ENCODE results near the gene BMP10. TPM values are rescaled to one million over a fixed set of nuclear protein-coding genes. Genes with fewer than 3 reads are reported as not detected.

BMP10 gene
- total RNA-seq, 1 experiment from 2014 or later = not detected

GRCh38 chr2:68850524-68850923 is 20.7 kb downstream of the BMP10 start (continued):
- no peak for TF ChIP-seq REST (IDR thresholded peaks at IDR 0.05; ENCODE audit: low read depth)

GRCh38 chr2:68849579-68850030 is 21.6 kb downstream of the BMP10 start:
- ChIA-PET RAD21 (ENCODE audit: low non-redundant PET in 1 of 2, low total read pairs in 2 of 2, uncharacterized antibody in 2 of 2, unreplicated experiment in 2 of 2) (no interaction called here), POLR2A (no interaction called here), CTCF (interaction anchor here (1.0 to 1.3 kb wide), 2 partner anchors 10 to 14 kb away, joined by 3 to 5 read pairs; no protein-coding TSS in a partner anchor)
- no peak overlapping the region for H3K9ac ChIP-seq (ENCODE audit: low read length)
- peaks cover 19% of the 10 kb centered on the region for H3K27me3 ChIP-seq (ENCODE audit: insufficient read depth, low read length)
- ATAC-seq (no peak), DNase-seq (ENCODE audit: low read depth, low spot score) (no peak)
- H3K9me2 ChIP-seq (ENCODE audit: insufficient read depth) = no peaks in the 10 kb centered on the region; the same call in 1 of the 2 replicates
- H3K27ac ChIP-seq (ENCODE audit: low read depth, low read length) = no peak overlapping the region
- no TSS peak for BruUV-seq (replicated peaks)
- H3K9me3 ChIP-seq (ENCODE audit: control insufficient read depth in 1 of 2, insufficient read depth in 1 of 2, low read depth in 1 of 2, low read length in 2 of 2) = no peaks in the 10 kb centered on the region
- H3K79me2 ChIP-seq (ENCODE audit: insufficient read depth, low read length) = no peaks in the 10 kb centered on the region
- intact Hi-C loops (cut with micrococcal nuclease) = no loop called here
- no peak overlapping the region for H2AFZ ChIP-seq (ENCODE audit: low read depth, low read length, poor library complexity, severe bottlenecking)
- H3K4me2 ChIP-seq (ENCODE audit: low read length) = no peak overlapping the region
- TF ChIP-seq ATF3 (IDR thresholded peaks at IDR 0.05) = no peak
- TF ChIP-seq CEBPB (IDR thresholded peaks at IDR 0.05; ENCODE audit: low read depth) = no peak
- TF ChIP-seq YY1 (IDR thresholded peaks at IDR 0.05; ENCODE audit: extremely low read depth, insufficient replicate concordance, low read depth, low read length) = no peak
- no peak for TF ChIP-seq EGR1 (IDR thresholded peaks at IDR 0.05; ENCODE audit: low read depth)
- no peak for TF ChIP-seq CBX3 (IDR thresholded peaks at IDR 0.05; ENCODE audit: low read depth)
- TF ChIP-seq ZBTB33 (IDR thresholded peaks at IDR 0.05; ENCODE audit: extremely low read depth, insufficient replicate concordance, low read length) = no peak
- no peaks in the 10 kb centered on the region for H4K20me1 ChIP-seq (ENCODE audit: insufficient read depth)
- no peaks in the 10 kb centered on the region for H3K4me1 ChIP-seq (ENCODE audit: control insufficient read depth in 1 of 2, insufficient read depth in 2 of 2, low read length in 2 of 2)
- no peaks in the 10 kb centered on the region for H3K36me3 ChIP-seq (ENCODE audit: control insufficient read depth in 1 of 2, insufficient read depth in 2 of 2, low read length in 2 of 2)
- no peak overlapping the region for H3K4me3 ChIP-seq (replicated peaks in 1 of 2; ENCODE audit: low read depth in 1 of 2, low read length in 2 of 2)
